Mesenchymal stem cell (in vitro differentiated cells and primary cell): ENCODE measurements around the gene GRB7.

ENCODE experiments used
- DNase-seq: peaks from one replicate; pipeline ENCODE4 v3.0.0-alpha.2; 2013
- H2AFZ ChIP-seq: one replicate; pipeline ENCODE4 v1.6.1; 2013; ENCODE audit warnings: low read depth, mild to moderate bottlenecking, control low read depth, inconsistent platforms, low read length, moderate library complexity
- H2AK5ac ChIP-seq: 2 replicates; pipeline ENCODE4 v1.6.1; 2013; ENCODE audit warnings: low read length, moderate library complexity, mild to moderate bottlenecking, inconsistent platforms; ENCODE audit not compliant: severe bottlenecking
- H2BK120ac ChIP-seq: one replicate; pipeline ENCODE4 v1.6.1; 2013; ENCODE audit warnings: low read depth, mild to moderate bottlenecking, inconsistent platforms, low read length, moderate library complexity
- H2BK12ac ChIP-seq, 2 experiments: one replicate each; pipeline ENCODE4 v1.6.1; 2013; ENCODE audit warnings: inconsistent platforms in 2 of 2, low read length in 2 of 2, mild to moderate bottlenecking in 2 of 2, moderate library complexity in 2 of 2, control low read depth in 1 of 2
- H2BK15ac ChIP-seq: one replicate; pipeline ENCODE4 v1.6.1; 2013; ENCODE audit warnings: mild to moderate bottlenecking, low read depth, inconsistent platforms; ENCODE audit not compliant: poor library complexity, severe bottlenecking
- H2BK5ac ChIP-seq: 2 replicates; pipeline ENCODE4 v1.6.1; 2013; ENCODE audit warnings: low read depth, mild to moderate bottlenecking, low read length, control low read depth, inconsistent platforms; ENCODE audit not compliant: poor library complexity, severe bottlenecking
- H3K14ac ChIP-seq, 2 experiments: one replicate each; pipeline ENCODE4 v1.6.1; 2013; ENCODE audit warnings: inconsistent platforms in 2 of 2, low read length in 2 of 2, control low read depth in 1 of 2, mild to moderate bottlenecking in 1 of 2, moderate library complexity in 1 of 2
- H3K18ac ChIP-seq, 2 experiments: one replicate each; pipeline ENCODE4 v1.6.1; 2013; ENCODE audit warnings: inconsistent platforms in 2 of 2, low read length in 2 of 2, control low read depth in 1 of 2, low read depth in 1 of 2, mild to moderate bottlenecking in 1 of 2
- H3K23ac ChIP-seq, 2 experiments: one replicate each; pipeline ENCODE4 v1.6.1; 2013; ENCODE audit warnings: inconsistent platforms in 2 of 2, low read length in 2 of 2, mild to moderate bottlenecking in 2 of 2, moderate library complexity in 2 of 2, control low read depth in 1 of 2
- H3K27ac ChIP-seq: 2 replicates; pipeline ENCODE4 v1.5.1; 2013; ENCODE audit warnings: mild to moderate bottlenecking, moderate library complexity, low read length, control low read depth, inconsistent platforms; ENCODE audit not compliant: poor library complexity, severe bottlenecking
- H3K27me3 ChIP-seq, 2 experiments: 2 replicates each; pipeline versions ENCODE4 v1.6.1 to v1.7.0; 2013; ENCODE audit warnings: low read length in 2 of 2, mild to moderate bottlenecking in 2 of 2, moderate library complexity in 2 of 2, control low read depth in 1 of 2, inconsistent platforms in 1 of 2; ENCODE audit not compliant: control insufficient read depth in 1 of 2, insufficient read depth in 1 of 2
- H3K36me3 ChIP-seq, 2 experiments: 2 replicates each; pipeline versions ENCODE4 v1.6.1 to v1.7.0; 2013; ENCODE audit warnings: low read length in 2 of 2, control low read depth in 1 of 2, inconsistent platforms in 1 of 2, low read depth in 1 of 2, mild to moderate bottlenecking in 1 of 2; ENCODE audit not compliant: insufficient read depth in 2 of 2, control insufficient read depth in 1 of 2
- H3K4ac ChIP-seq, 2 experiments: one replicate each; pipeline ENCODE4 v1.6.1; 2013; ENCODE audit warnings: inconsistent platforms in 2 of 2, low read length in 2 of 2, mild to moderate bottlenecking in 2 of 2, moderate library complexity in 2 of 2, control low read depth in 1 of 2, low read depth in 1 of 2
- H3K4me1 ChIP-seq: 2 replicates; pipeline ENCODE4 v1.6.1; 2013; ENCODE audit warnings: low read depth, low read length, control low read depth; ENCODE audit not compliant: control insufficient read depth, insufficient read depth
- H3K4me2 ChIP-seq: 2 replicates; pipeline ENCODE4 v1.6.1; 2013; ENCODE audit warnings: low read length, mild to moderate bottlenecking, inconsistent platforms; ENCODE audit not compliant: poor library complexity, severe bottlenecking
- H3K4me3 ChIP-seq, 2 experiments: 2 replicates each; pipeline versions ENCODE4 v1.5.1 to v1.7.0; 2013; ENCODE audit warnings: low read length in 2 of 2, mild to moderate bottlenecking in 2 of 2, control low read depth in 1 of 2, low read depth in 1 of 2; ENCODE audit not compliant: insufficient read depth in 1 of 2
- H3K79me1 ChIP-seq: replicated peaks from 2 replicates; pipeline ENCODE4 v1.6.1; 2013; ENCODE audit warnings: mild to moderate bottlenecking, control low read depth, low read length, inconsistent platforms; ENCODE audit not compliant: poor library complexity, severe bottlenecking
- H3K9ac ChIP-seq: 2 replicates; pipeline ENCODE4 v1.7.0; 2013; ENCODE audit warnings: mild to moderate bottlenecking, low read length, moderate library complexity
- H3K9me3 ChIP-seq: 2 replicates; pipeline ENCODE4 v1.7.0; 2013; ENCODE audit warnings: mild to moderate bottlenecking, low read length; ENCODE audit not compliant: control insufficient read depth
- H4K8ac ChIP-seq: one replicate; pipeline ENCODE4 v1.6.1; 2013; ENCODE audit warnings: inconsistent platforms, mild to moderate bottlenecking, low read length, moderate library complexity
- H4K91ac ChIP-seq: one replicate; pipeline ENCODE4 v1.6.1; 2013; ENCODE audit warnings: mild to moderate bottlenecking, low read length, inconsistent platforms
- WGBS: methylation state at CpG from one replicate; pipeline ENCODE4 v1.1.7; 2013; ENCODE audit warnings: mixed read lengths; 5-methylcytosine and 5-hydroxymethylcytosine counted together

GRB7 gene

GRCh38 chr17:39699818-39700147, 38.0 kb upstream of the GRB7 start, which contains the start of gene ERBB2:
TSS of gene ERBB2 (plus strand) at chr17:39700064. CDS start at chr17:39700239, 175 bp downstream.
- 0% methylated on average over 20 of the region's 20 CpGs for WGBS
- Histone ChIP-seq H3K23ac (no peak within 1 kb of the TSS), H4K91ac (peak within 1 kb of the TSS; percentile 96), H3K27ac (peak within 1 kb of the TSS; percentile 20), H4K8ac (peak within 1 kb of the TSS; percentile 75), H3K9ac (peak within 1 kb of the TSS; percentile 88), H2BK5ac (peak within 1 kb of the TSS; percentile 70), H3K4ac (peak within 1 kb of the TSS in 1 of 2 experiments; percentile 83), H3K27me3 (no peaks in the 10 kb centered on the region), H3K9me3 (no peaks in the 10 kb centered on the region), H3K79me1 (peaks cover 23% of the 10 kb centered on the region), H3K14ac (peak within 1 kb of the TSS in 1 of 2 experiments; percentile 97), H3K4me2 (peak within 1 kb of the TSS; percentile 91), H2AFZ (peak within 1 kb of the TSS; percentile 73), H3K36me3 (peaks cover 0 to 17% of the 10 kb centered on the region in 2 experiments), H2BK120ac (peak within 1 kb of the TSS; percentile 50), H3K4me1 (peaks cover 36% of the 10 kb centered on the region), H3K4me3 (peak within 1 kb of the TSS; percentile 83 to 92), H2AK5ac (peak within 1 kb of the TSS; percentile 79), H3K18ac (peak within 1 kb of the TSS; percentile 72 to 79), H2BK15ac (peak within 1 kb of the TSS; percentile 57), H2BK12ac (peak within 1 kb of the TSS in 1 of 2 experiments; percentile 37)
- peak; percentile 75 for DNase-seq

- Histone ChIP-seq H3K4me2 (peak overlapping the region; percentile 91), H3K27me3 (no peaks in the 10 kb centered on the region)
These were observed 37.4 kb upstream of the GRB7 start for GRCh38 chr17:39700148-39700987.

GRCh38 chr17:39701012-39701783, 36.5 kb upstream of the GRB7 start:
- H3K79me1 ChIP-seq: peaks cover 35% of the 10 kb centered on the region
- no peak overlapping the region for H4K8ac ChIP-seq
- H3K4ac ChIP-seq: no peak overlapping the region
- whole genome bisulfite sequencing: 53% methylated on average over 8 of the region's 10 CpGs
- no peak overlapping the region for H4K91ac ChIP-seq
- no peak overlapping the region for H3K27ac ChIP-seq
- no peak for DNase-seq
- H2BK15ac ChIP-seq: no peak overlapping the region
- H3K18ac ChIP-seq: peak overlapping the region in 1 of 2 experiments; percentile 37
- H3K14ac ChIP-seq: peak overlapping the region in 1 of 2 experiments; percentile 23
- H3K4me3 ChIP-seq: peak overlapping the region; percentile 83 to 92
- H3K4me2 ChIP-seq: peak overlapping the region; percentile 91
- peak overlapping the region; percentile 88 for H3K9ac ChIP-seq
- H3K36me3 ChIP-seq: peaks cover 0 to 28% of the 10 kb centered on the region in 2 experiments
- H2BK120ac ChIP-seq: no peak overlapping the region
- peak overlapping the region in 1 of 2 experiments; percentile 66 for H2BK12ac ChIP-seq
- no peak overlapping the region for H2AFZ ChIP-seq
- H2AK5ac ChIP-seq: peak overlapping the region; percentile 55
- H3K23ac ChIP-seq: no peak overlapping the region
- H3K27me3 ChIP-seq: no peaks in the 10 kb centered on the region
- H3K9me3 ChIP-seq: no peaks in the 10 kb centered on the region
- H2BK5ac ChIP-seq: no peak overlapping the region
- peaks cover 36% of the 10 kb centered on the region for H3K4me1 ChIP-seq

More at GRCh38 chr17:39700148-39700987, 37.4 kb upstream of the GRB7 start:
- H3K36me3 ChIP-seq: peaks cover 0 to 22% of the 10 kb centered on the region in 2 experiments
- H3K4me3 ChIP-seq: peak overlapping the region; percentile 83 to 92
- peak overlapping the region; percentile 57 for H2BK15ac ChIP-seq
- no peak overlapping the region for H3K23ac ChIP-seq
- H3K27ac ChIP-seq: no peak overlapping the region
- peak overlapping the region; percentile 66 for H4K8ac ChIP-seq
- peak overlapping the region in 1 of 2 experiments; percentile 37 for H2BK12ac ChIP-seq
- H2BK120ac ChIP-seq: peak overlapping the region; percentile 50
- peak overlapping the region; percentile 96 for H4K91ac ChIP-seq
- H3K18ac ChIP-seq: peak overlapping the region; percentile 72 to 79
- peak overlapping the region; percentile 73 for H2AFZ ChIP-seq
- H2BK5ac ChIP-seq: peak overlapping the region; percentile 70
- H3K4ac ChIP-seq: peak overlapping the region in 1 of 2 experiments; percentile 83
- DNase-seq: peak; percentile 48
- no peaks in the 10 kb centered on the region for H3K9me3 ChIP-seq
- H3K79me1 ChIP-seq: peaks cover 29% of the 10 kb centered on the region
- H3K14ac ChIP-seq: peak overlapping the region in 1 of 2 experiments; percentile 97
- under 1% methylated on average over 42 of the region's 57 CpGs for WGBS
- H2AK5ac ChIP-seq: no peak overlapping the region
- H3K4me1 ChIP-seq: peaks cover 36% of the 10 kb centered on the region
- H3K9ac ChIP-seq: peak overlapping the region; percentile 88
